ENCODE data around the gene CYP39A1. TPM values are rescaled to one million over a fixed set of nuclear protein-coding genes. Genes with fewer than 3 reads are reported as not detected.

CYP39A1 gene
- total and polyA plus RNA-seq, 2 experiments from 2014 or later = 5.2 to 9.2 TPM

- no peaks in the 10 kb centered on the region for H3K27me3 ChIP-seq
- no peak for DNase-seq (ENCODE audit: low spot score)
- H3K36me3 ChIP-seq (replicated peaks; ENCODE audit: insufficient read depth, low read depth) = no peaks in the 10 kb centered on the region
- WGBS (ENCODE audit: low lambda C conversion rate, missing lambda C conversion rate) = 89% methylated on average over 3 of the region's 3 CpGs
- H3K9me3 ChIP-seq (ENCODE audit: low read depth) = no peaks in the 10 kb centered on the region
- no peak overlapping the region for H3K27ac ChIP-seq
- no peak overlapping the region for H2AFZ ChIP-seq
- no peaks in the 10 kb centered on the region for H3K79me2 ChIP-seq
- no peak overlapping the region for H3K4me2 ChIP-seq
- no peak for TF ChIP-seq EZH2 (IDR thresholded peaks at IDR 0.05; ENCODE audit: borderline replicate concordance)
- TF ChIP-seq, protein P1, sequence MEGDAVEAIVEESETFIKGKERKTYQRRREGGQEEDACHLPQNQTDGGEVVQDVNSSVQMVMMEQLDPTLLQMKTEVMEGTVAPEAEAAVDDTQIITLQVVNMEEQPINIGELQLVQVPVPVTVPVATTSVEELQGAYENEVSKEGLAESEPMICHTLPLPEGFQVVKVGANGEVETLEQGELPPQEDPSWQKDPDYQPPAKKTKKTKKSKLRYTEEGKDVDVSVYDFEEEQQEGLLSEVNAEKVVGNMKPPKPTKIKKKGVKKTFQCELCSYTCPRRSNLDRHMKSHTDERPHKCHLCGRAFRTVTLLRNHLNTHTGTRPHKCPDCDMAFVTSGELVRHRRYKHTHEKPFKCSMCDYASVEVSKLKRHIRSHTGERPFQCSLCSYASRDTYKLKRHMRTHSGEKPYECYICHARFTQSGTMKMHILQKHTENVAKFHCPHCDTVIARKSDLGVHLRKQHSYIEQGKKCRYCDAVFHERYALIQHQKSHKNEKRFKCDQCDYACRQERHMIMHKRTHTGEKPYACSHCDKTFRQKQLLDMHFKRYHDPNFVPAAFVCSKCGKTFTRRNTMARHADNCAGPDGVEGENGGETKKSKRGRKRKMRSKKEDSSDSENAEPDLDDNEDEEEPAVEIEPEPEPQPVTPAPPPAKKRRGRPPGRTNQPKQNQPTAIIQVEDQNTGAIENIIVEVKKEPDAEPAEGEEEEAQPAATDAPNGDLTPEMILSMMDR (IDR thresholded peaks at IDR 0.05; ENCODE audit: poor library complexity) = no peak
- TF ChIP-seq EZH2phosphoT487 (IDR thresholded peaks at IDR 0.05; ENCODE audit: low read depth, severe bottlenecking, unreplicated experiment) = no peak
- H4K20me1 ChIP-seq (ENCODE audit: insufficient read depth, poor library complexity, severe bottlenecking) = no peaks in the 10 kb centered on the region
- no peaks in the 10 kb centered on the region for H3K9me2 ChIP-seq (replicated peaks; ENCODE audit: insufficient read depth)
- H3K4me1 ChIP-seq (ENCODE audit: insufficient read depth) = no peaks in the 10 kb centered on the region
- H3K4me3 ChIP-seq = no peak overlapping the region
These were observed 68.0 kb downstream of the CYP39A1 start for GRCh38 chr6:46584586-46584985.

DNA sequence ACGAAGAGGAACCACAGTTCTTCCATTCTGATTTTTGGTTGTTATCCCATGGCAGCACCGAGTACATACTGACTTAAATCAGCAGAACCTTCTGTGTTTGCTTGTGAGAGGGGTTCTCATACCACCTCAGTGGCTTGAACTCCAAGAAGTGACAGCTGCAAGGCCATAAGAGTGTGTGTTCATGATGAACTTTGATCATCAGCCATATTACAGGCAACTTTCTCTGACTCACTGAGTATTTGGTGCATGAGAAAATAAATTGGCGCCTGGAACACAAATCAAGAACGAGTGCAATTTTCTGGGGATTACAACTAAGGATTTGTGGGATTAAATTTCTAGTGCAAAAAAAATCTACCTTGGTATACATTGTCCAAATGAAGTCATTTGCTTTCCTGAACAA is 68.9 kb downstream of the CYP39A1 start:
- TF ChIP-seq, protein P1 (IDR thresholded peaks at IDR 0.05; ENCODE audit: poor library complexity) = no peak
- TF ChIP-seq EZH2phosphoT487 (IDR thresholded peaks at IDR 0.05; ENCODE audit: low read depth, severe bottlenecking, unreplicated experiment) (no peak), EZH2 (IDR thresholded peaks at IDR 0.05; ENCODE audit: borderline replicate concordance) (no peak)
- Histone ChIP-seq H3K9me3 (ENCODE audit: low read depth) (no peaks in the 10 kb centered on the region), H3K4me2 (no peak overlapping the region), H2AFZ (no peak overlapping the region), H3K4me3 (no peak overlapping the region), H4K20me1 (ENCODE audit: insufficient read depth, poor library complexity, severe bottlenecking) (no peaks in the 10 kb centered on the region), H3K4me1 (ENCODE audit: insufficient read depth) (no peaks in the 10 kb centered on the region), H3K36me3 (replicated peaks; ENCODE audit: insufficient read depth, low read depth) (no peaks in the 10 kb centered on the region), H3K27ac (no peak overlapping the region), H3K9me2 (replicated peaks; ENCODE audit: insufficient read depth) (no peaks in the 10 kb centered on the region), H3K27me3 (no peaks in the 10 kb centered on the region), H3K79me2 (no peaks in the 10 kb centered on the region)
- 82% methylated on average over 4 of the region's 4 CpGs for WGBS (ENCODE audit: low lambda C conversion rate, missing lambda C conversion rate)
- DNase-seq (ENCODE audit: low spot score) = peak; percentile 11

- Histone ChIP-seq H3K4me2 (no peak overlapping the region), H4K20me1 (ENCODE audit: insufficient read depth, poor library complexity, severe bottlenecking) (no peaks in the 10 kb centered on the region), H3K27ac (no peak overlapping the region), H2AFZ (no peak overlapping the region), H3K79me2 (no peaks in the 10 kb centered on the region), H3K36me3 (replicated peaks; ENCODE audit: insufficient read depth, low read depth) (no peaks in the 10 kb centered on the region), H3K27me3 (no peaks in the 10 kb centered on the region), H3K4me3 (no peak overlapping the region), H3K9me3 (ENCODE audit: low read depth) (no peaks in the 10 kb centered on the region), H3K9me2 (replicated peaks; ENCODE audit: insufficient read depth) (no peaks in the 10 kb centered on the region), H3K4me1 (ENCODE audit: insufficient read depth) (no peaks in the 10 kb centered on the region)
- no peak for DNase-seq (ENCODE audit: low spot score)
- 94% methylated on average over 2 of the region's 2 CpGs for WGBS (ENCODE audit: low lambda C conversion rate, missing lambda C conversion rate)
- TF ChIP-seq EZH2 (IDR thresholded peaks at IDR 0.05; ENCODE audit: borderline replicate concordance) (no peak), EZH2phosphoT487 (IDR thresholded peaks at IDR 0.05; ENCODE audit: low read depth, severe bottlenecking, unreplicated experiment) (no peak)
- TF ChIP-seq, protein P1 (IDR thresholded peaks at IDR 0.05; ENCODE audit: poor library complexity) = no peak
These were observed 69.5 kb downstream of the CYP39A1 start for GRCh38 chr6:46583081-46583480.

Measured in hepatocyte (in vitro differentiated cells).